ENCODE measurements around the gene TNRC18. TPM values are rescaled to one million over a fixed set of nuclear protein-coding genes. Genes with fewer than 3 reads are reported as not detected.

The TNRC18 gene
- total RNA-seq, 3 donors from 2014 or later (not counting 1 experiment from before 2014, with no cell fraction given), result 111 to 127 (median 124) TPM

- Mint-ChIP-seq H3K36me3 (no peaks in the 10 kb centered on the region), H3K4me1 (peaks cover 17 to 30% of the 10 kb centered on the region in 2 donors)
- H3K36me3 ChIP-seq (ENCODE audit: control insufficient read depth, insufficient read depth, low read length), result peaks cover 50% of the 10 kb centered on the region
Observed at GRCh38 chr7:5349437-5350173, 74.0 kb downstream of the TNRC18 start.

GRCh38 chr7:5349005-5349380 is 74.6 kb downstream of the TNRC18 start:
- 94% methylated on average over 17 of the region's 17 CpGs for WGBS (ENCODE audit: insufficient coverage)
- Mint-ChIP-seq H3K4me3 (no peak overlapping the region), H3K4me1 (peaks cover 11 to 28% of the 10 kb centered on the region in 2 donors), H3K36me3 (peaks cover 3% of the 10 kb centered on the region), H3K27me3 (ENCODE audit: low read depth in 2 of 2) (no peaks in the 10 kb centered on the region), H3K27ac (no peak overlapping the region), H3K9me3 (no peaks in the 10 kb centered on the region)
- H3K4me3 ChIP-seq (ENCODE audit: low read length), result no peak overlapping the region
- H3K4me1 ChIP-seq (ENCODE audit: control insufficient read depth, insufficient read depth, low read length), result peaks cover 17% of the 10 kb centered on the region
- H3K36me3 ChIP-seq (ENCODE audit: control insufficient read depth, insufficient read depth, low read length), result peaks cover 56% of the 10 kb centered on the region
- H3K27ac ChIP-seq (ENCODE audit: low read length), result no peak overlapping the region
- DNase-seq, result no peak
- H3K27me3 ChIP-seq (ENCODE audit: control insufficient read depth, insufficient read depth, low read length), result no peaks in the 10 kb centered on the region
- peaks cover 3% of the 10 kb centered on the region for H3K9me3 ChIP-seq (ENCODE audit: control insufficient read depth, insufficient read depth, low read length)
- intact Hi-C loops (cut with micrococcal nuclease), result no loop called here
- no peak for TF ChIP-seq CTCF (IDR thresholded peaks at IDR 0.05)
- no peak for ATAC-seq

More at GRCh38 chr7:5349437-5350173, 74.0 kb downstream of the TNRC18 start:
- WGBS (ENCODE audit: insufficient coverage), result 97% methylated on average over 34 of the region's 34 CpGs
- TF ChIP-seq CTCF (IDR thresholded peaks at IDR 0.05), result no peak
- DNase-seq, result no peak
- H3K27me3 Mint-ChIP-seq (ENCODE audit: low read depth in 2 of 2), result no peaks in the 10 kb centered on the region
- H3K4me3 ChIP-seq (ENCODE audit: low read length), result no peak overlapping the region
- no peak overlapping the region for H3K27ac Mint-ChIP-seq
- peaks cover 23% of the 10 kb centered on the region for H3K4me1 ChIP-seq (ENCODE audit: control insufficient read depth, insufficient read depth, low read length)
- no peaks in the 10 kb centered on the region for H3K9me3 Mint-ChIP-seq
- no peak overlapping the region for H3K4me3 Mint-ChIP-seq
- intact Hi-C loops (cut with micrococcal nuclease), result no loop called here
- ATAC-seq, result no peak
- no peak overlapping the region for H3K27ac ChIP-seq (ENCODE audit: low read length)
- H3K27me3 ChIP-seq (ENCODE audit: control insufficient read depth, insufficient read depth, low read length), result no peaks in the 10 kb centered on the region
- no peaks in the 10 kb centered on the region for H3K9me3 ChIP-seq (ENCODE audit: control insufficient read depth, insufficient read depth, low read length)

- H3K36me3 ChIP-seq (ENCODE audit: control insufficient read depth, insufficient read depth, low read length), result peaks cover 59% of the 10 kb centered on the region
- H3K9me3 ChIP-seq (ENCODE audit: control insufficient read depth, insufficient read depth, low read length), result peaks cover 4% of the 10 kb centered on the region
- Mint-ChIP-seq H3K9me3 (no peaks in the 10 kb centered on the region), H3K4me1 (peaks cover 11 to 22% of the 10 kb centered on the region in 2 donors), H3K27ac (peak overlapping the region in 1 of 2 donors; percentile 38), H3K4me3 (no peak overlapping the region), H3K36me3 (peaks cover 9% of the 10 kb centered on the region), H3K27me3 (ENCODE audit: low read depth in 2 of 2) (no peaks in the 10 kb centered on the region)
- 97% methylated on average over 20 of the region's 21 CpGs for WGBS (ENCODE audit: insufficient coverage)
- H3K27ac ChIP-seq (ENCODE audit: low read length), result no peak overlapping the region
- no peak overlapping the region for H3K4me3 ChIP-seq (ENCODE audit: low read length)
- peaks cover 11% of the 10 kb centered on the region for H3K4me1 ChIP-seq (ENCODE audit: control insufficient read depth, insufficient read depth, low read length)
- no peak for DNase-seq
- no peaks in the 10 kb centered on the region for H3K27me3 ChIP-seq (ENCODE audit: control insufficient read depth, insufficient read depth, low read length)
- no peak for ATAC-seq
- intact Hi-C loops (cut with micrococcal nuclease), result no loop called here
- no peak for TF ChIP-seq CTCF (IDR thresholded peaks at IDR 0.05)
Observed at GRCh38 chr7:5348134-5349004, 75.3 kb downstream of the TNRC18 start.

Data from natural killer cell (primary cell).